ENCODE data around the gene CHRNG. TPM values are rescaled to one million over a fixed set of nuclear protein-coding genes. Genes with fewer than 3 reads are reported as not detected.

CHRNG gene, protein sequence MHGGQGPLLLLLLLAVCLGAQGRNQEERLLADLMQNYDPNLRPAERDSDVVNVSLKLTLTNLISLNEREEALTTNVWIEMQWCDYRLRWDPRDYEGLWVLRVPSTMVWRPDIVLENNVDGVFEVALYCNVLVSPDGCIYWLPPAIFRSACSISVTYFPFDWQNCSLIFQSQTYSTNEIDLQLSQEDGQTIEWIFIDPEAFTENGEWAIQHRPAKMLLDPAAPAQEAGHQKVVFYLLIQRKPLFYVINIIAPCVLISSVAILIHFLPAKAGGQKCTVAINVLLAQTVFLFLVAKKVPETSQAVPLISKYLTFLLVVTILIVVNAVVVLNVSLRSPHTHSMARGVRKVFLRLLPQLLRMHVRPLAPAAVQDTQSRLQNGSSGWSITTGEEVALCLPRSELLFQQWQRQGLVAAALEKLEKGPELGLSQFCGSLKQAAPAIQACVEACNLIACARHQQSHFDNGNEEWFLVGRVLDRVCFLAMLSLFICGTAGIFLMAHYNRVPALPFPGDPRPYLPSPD
- polyA plus RNA-seq (2013, experiment 1 of 2): not detected
- polyA plus RNA-seq (2013, experiment 2 of 2): not detected

GRCh38 chr2:232539298-232540231 is at the start of gene CHRNG:
CHRNG (plus strand) TSS chr2:232539692; CDS start chr2:232539748, 56 bp downstream.
- Histone ChIP-seq H3K4me3 (ENCODE audit: insufficient read depth in 1 of 2, low read depth in 1 of 2, low read length in 2 of 2) (no peak within 1 kb of the TSS), H2AK5ac (ENCODE audit: low read length, severe bottlenecking) (no peak within 1 kb of the TSS), H4K91ac (ENCODE audit: low read length) (peak within 1 kb of the TSS; percentile 11), H3K4me1 (ENCODE audit: control insufficient read depth, insufficient read depth, low read depth, low read length) (peaks cover 6% of the 10 kb centered on the region), H3K4me2 (ENCODE audit: low read length, poor library complexity, severe bottlenecking) (no peak within 1 kb of the TSS), H2BK120ac (ENCODE audit: low read depth, low read length) (no peak within 1 kb of the TSS), H3K36me3 (ENCODE audit: control insufficient read depth in 1 of 2, insufficient read depth in 2 of 2, low read depth in 1 of 2, low read length in 2 of 2) (peaks cover 0 to 14% of the 10 kb centered on the region in 2 experiments), H3K27me3 (ENCODE audit: control insufficient read depth in 1 of 2, insufficient read depth in 1 of 2, low read length in 2 of 2) (peaks cover 21 to 53% of the 10 kb centered on the region in 2 experiments), H3K9me3 (ENCODE audit: control insufficient read depth, low read length) (peaks cover 11% of the 10 kb centered on the region), H2BK15ac (ENCODE audit: low read depth, poor library complexity, severe bottlenecking) (peak within 1 kb of the TSS; percentile 27), H2BK12ac (ENCODE audit: low read length in 2 of 2) (no peak within 1 kb of the TSS), H3K4ac (ENCODE audit: low read depth in 1 of 2, low read length in 2 of 2) (no peak within 1 kb of the TSS), H3K23ac (ENCODE audit: low read length in 2 of 2) (no peak within 1 kb of the TSS), H4K8ac (ENCODE audit: low read length) (no peak within 1 kb of the TSS), H3K18ac (ENCODE audit: low read depth in 1 of 2, low read length in 2 of 2) (no peak within 1 kb of the TSS), H3K79me1 (replicated peaks; ENCODE audit: low read length, poor library complexity, severe bottlenecking) (peaks cover 7% of the 10 kb centered on the region), H2AFZ (ENCODE audit: low read depth, low read length) (no peak within 1 kb of the TSS), H2BK5ac (ENCODE audit: low read depth, low read length, poor library complexity, severe bottlenecking) (no peak within 1 kb of the TSS), H3K9ac (ENCODE audit: low read length) (no peak within 1 kb of the TSS), H3K27ac (ENCODE audit: low read length, poor library complexity, severe bottlenecking) (no peak within 1 kb of the TSS), H3K14ac (ENCODE audit: low read length in 2 of 2) (peak within 1 kb of the TSS in 1 of 2 experiments; percentile 19)
- 89% methylated on average over 14 of the region's 23 CpGs for WGBS
- no peak for DNase-seq

DNA sequence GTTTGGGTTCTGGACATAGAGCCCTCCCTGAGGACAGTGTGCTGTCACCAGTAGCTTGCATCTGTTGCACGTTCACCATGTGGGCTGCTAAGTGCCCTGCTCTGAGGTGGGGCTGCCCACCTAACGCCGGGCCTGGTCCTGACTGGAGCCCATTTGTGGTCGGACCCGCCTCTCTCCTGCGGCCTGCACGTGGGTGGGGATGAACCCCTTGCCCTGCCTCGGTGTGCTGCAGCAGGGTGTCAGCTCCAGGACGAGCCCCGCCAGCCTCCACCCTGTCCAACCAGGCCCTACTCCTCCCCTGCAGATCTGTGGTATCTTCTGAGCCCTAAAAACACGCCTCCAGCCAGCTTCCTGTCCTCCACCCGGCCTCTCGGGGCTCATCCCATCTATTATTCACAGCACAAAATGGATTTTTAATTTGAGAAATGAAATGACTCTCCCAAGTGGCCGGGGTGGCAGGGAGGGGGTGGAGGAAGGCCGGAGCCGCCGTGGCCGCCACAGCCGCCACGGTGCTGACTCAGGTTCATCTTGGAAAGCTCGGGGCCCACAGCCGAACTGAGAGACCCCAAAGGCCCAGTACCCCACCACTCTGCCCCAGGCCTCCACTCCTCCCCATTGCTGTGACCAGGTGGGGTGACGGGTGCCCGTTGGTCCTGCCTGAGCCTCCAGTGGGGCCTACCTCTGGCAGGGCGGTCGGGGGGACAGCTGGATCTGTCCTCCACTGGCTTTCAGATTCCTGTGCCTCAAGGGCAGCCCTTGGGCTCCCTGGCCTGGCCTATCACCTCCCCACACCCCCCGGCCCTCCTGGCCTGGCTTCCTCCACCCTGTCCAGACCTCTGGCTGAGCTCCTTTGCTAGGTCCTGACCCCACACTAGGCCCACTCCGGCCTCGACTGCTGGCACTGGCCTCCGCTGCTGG is 49.0 kb upstream of the CHRNG start:
- DNase-seq: no peak
- H3K14ac ChIP-seq (ENCODE audit: low read length in 2 of 2): peak overlapping the region in 1 of 2 experiments; percentile 61
- H2BK5ac ChIP-seq (ENCODE audit: low read depth, low read length, poor library complexity, severe bottlenecking): no peak overlapping the region
- no peaks in the 10 kb centered on the region for H3K79me1 ChIP-seq (replicated peaks; ENCODE audit: low read length, poor library complexity, severe bottlenecking)
- H2BK12ac ChIP-seq (ENCODE audit: low read length in 2 of 2): no peak overlapping the region
- H3K4ac ChIP-seq (ENCODE audit: low read depth in 1 of 2, low read length in 2 of 2): no peak overlapping the region
- no peak overlapping the region for H4K8ac ChIP-seq (ENCODE audit: low read length)
- H3K4me2 ChIP-seq (ENCODE audit: low read length, poor library complexity, severe bottlenecking): no peak overlapping the region
- H2BK120ac ChIP-seq (ENCODE audit: low read depth, low read length): no peak overlapping the region
- no peak overlapping the region for H3K18ac ChIP-seq (ENCODE audit: low read depth in 1 of 2, low read length in 2 of 2)
- H4K91ac ChIP-seq (ENCODE audit: low read length): no peak overlapping the region
- H3K9me3 ChIP-seq (ENCODE audit: control insufficient read depth, low read length): no peaks in the 10 kb centered on the region
- no peaks in the 10 kb centered on the region for H3K36me3 ChIP-seq (ENCODE audit: control insufficient read depth in 1 of 2, insufficient read depth in 2 of 2, low read depth in 1 of 2, low read length in 2 of 2)
- no peak overlapping the region for H3K23ac ChIP-seq (ENCODE audit: low read length in 2 of 2)
- 87% methylated on average over 24 of the region's 30 CpGs for WGBS
- H3K4me3 ChIP-seq (ENCODE audit: insufficient read depth in 1 of 2, low read depth in 1 of 2, low read length in 2 of 2): no peak overlapping the region
- no peak overlapping the region for H2BK15ac ChIP-seq (ENCODE audit: low read depth, poor library complexity, severe bottlenecking)
- H2AK5ac ChIP-seq (ENCODE audit: low read length, severe bottlenecking): no peak overlapping the region
- H3K4me1 ChIP-seq (ENCODE audit: control insufficient read depth, insufficient read depth, low read depth, low read length): peaks cover 14% of the 10 kb centered on the region
- no peak overlapping the region for H2AFZ ChIP-seq (ENCODE audit: low read depth, low read length)
- H3K27me3 ChIP-seq (ENCODE audit: control insufficient read depth in 1 of 2, insufficient read depth in 1 of 2, low read length in 2 of 2): peaks cover 80% of the 10 kb centered on the region in 2 experiments
- no peak overlapping the region for H3K27ac ChIP-seq (ENCODE audit: low read length, poor library complexity, severe bottlenecking)
- H3K9ac ChIP-seq (ENCODE audit: low read length): no peak overlapping the region

- H3K27ac ChIP-seq (ENCODE audit: low read length, poor library complexity, severe bottlenecking): no peak overlapping the region
- H3K4ac ChIP-seq (ENCODE audit: low read depth in 1 of 2, low read length in 2 of 2): no peak overlapping the region
- H4K91ac ChIP-seq (ENCODE audit: low read length): no peak overlapping the region
- no peak overlapping the region for H2BK12ac ChIP-seq (ENCODE audit: low read length in 2 of 2)
- no peak overlapping the region for H3K4me2 ChIP-seq (ENCODE audit: low read length, poor library complexity, severe bottlenecking)
- no peak overlapping the region for H3K4me3 ChIP-seq (ENCODE audit: insufficient read depth in 1 of 2, low read depth in 1 of 2, low read length in 2 of 2)
- H2AFZ ChIP-seq (ENCODE audit: low read depth, low read length): no peak overlapping the region
- peaks cover 9% of the 10 kb centered on the region for H3K4me1 ChIP-seq (ENCODE audit: control insufficient read depth, insufficient read depth, low read depth, low read length)
- DNase-seq: no peak
- H3K79me1 ChIP-seq (replicated peaks; ENCODE audit: low read length, poor library complexity, severe bottlenecking): no peaks in the 10 kb centered on the region
- WGBS: 87% methylated on average over 12 of the region's 12 CpGs
- no peaks in the 10 kb centered on the region for H3K9me3 ChIP-seq (ENCODE audit: control insufficient read depth, low read length)
- H3K23ac ChIP-seq (ENCODE audit: low read length in 2 of 2): no peak overlapping the region
- H2BK5ac ChIP-seq (ENCODE audit: low read depth, low read length, poor library complexity, severe bottlenecking): no peak overlapping the region
- H2AK5ac ChIP-seq (ENCODE audit: low read length, severe bottlenecking): no peak overlapping the region
- no peak overlapping the region for H2BK15ac ChIP-seq (ENCODE audit: low read depth, poor library complexity, severe bottlenecking)
- H2BK120ac ChIP-seq (ENCODE audit: low read depth, low read length): no peak overlapping the region
- no peak overlapping the region for H3K9ac ChIP-seq (ENCODE audit: low read length)
- H3K27me3 ChIP-seq (ENCODE audit: control insufficient read depth in 1 of 2, insufficient read depth in 1 of 2, low read length in 2 of 2): peaks cover 72 to 79% of the 10 kb centered on the region in 2 experiments
- no peak overlapping the region for H4K8ac ChIP-seq (ENCODE audit: low read length)
- H3K18ac ChIP-seq (ENCODE audit: low read depth in 1 of 2, low read length in 2 of 2): no peak overlapping the region
- H3K14ac ChIP-seq (ENCODE audit: low read length in 2 of 2): peak overlapping the region in 1 of 2 experiments; percentile 61
- H3K36me3 ChIP-seq (ENCODE audit: control insufficient read depth in 1 of 2, insufficient read depth in 2 of 2, low read depth in 1 of 2, low read length in 2 of 2): no peaks in the 10 kb centered on the region
These were observed 48.2 kb upstream of the CHRNG start for GRCh38 chr2:232491139-232491780.

Data from mesenchymal stem cell (in vitro differentiated cells and primary cell).